MM.1S (cell line): ENCODE data around the gene C9orf153.

Experiments
- DNase-seq: peaks from one replicate; pipeline ENCODE4 v3.0.0-alpha.2; 2015
- H2AFZ ChIP-seq: fragments of 300-600 bp; sonication (generic); 2 replicates; pipeline ENCODE4 v1.6.0; 2016; ENCODE audit warnings: antibody characterized with exemption, low read length
- H3F3A ChIP-seq: fragments of 300-600 bp; sonication (generic); 2 replicates; pipeline ENCODE4 v1.6.1; 2016; ENCODE audit warnings: mild to moderate bottlenecking, antibody characterized with exemption, low read length, moderate library complexity, mixed read lengths; ENCODE audit not compliant: insufficient read depth
- H3K27ac ChIP-seq: fragments of 300-600 bp; sonication (generic); 2 replicates; pipeline ENCODE4 v1.5.1; 2016; ENCODE audit warnings: mild to moderate bottlenecking, low read length
- H3K27me3 ChIP-seq: fragments of 300-600 bp; sonication (generic); replicated peaks from 2 replicates; pipeline ENCODE4 v1.6.0; 2016; ENCODE audit warnings: low read length; ENCODE audit not compliant: insufficient read depth
- H3K36me3 ChIP-seq: fragments of 300-600 bp; sonication (generic); replicated peaks from 2 replicates; pipeline ENCODE4 v1.6.1; 2016; ENCODE audit warnings: mild to moderate bottlenecking, low read length, mixed read lengths; ENCODE audit not compliant: insufficient read depth
- H3K4me1 ChIP-seq: fragments of 300-600 bp; sonication (generic); 2 replicates; pipeline ENCODE4 v1.6.1; 2016; ENCODE audit warnings: low read length, mixed read lengths
- H3K4me2 ChIP-seq: fragments of 300-600 bp; sonication (generic); 2 replicates; pipeline ENCODE4 v1.6.0; 2016; ENCODE audit warnings: low read depth, low read length
- H3K4me3 ChIP-seq: fragments of 300-600 bp; sonication (generic); 2 replicates; pipeline ENCODE4 v1.5.1; 2016; ENCODE audit warnings: low read length, mixed read lengths
- H3K79me2 ChIP-seq: fragments of 300-600 bp; sonication (generic); 2 replicates; pipeline ENCODE4 v1.6.1; 2016; ENCODE audit warnings: mixed run types, low read length, mixed read lengths
- H3K9ac ChIP-seq: fragments of 300-600 bp; sonication (generic); 2 replicates; pipeline ENCODE4 v1.6.1; 2016; ENCODE audit warnings: low read length, mixed read lengths
- H3K9me2 ChIP-seq: fragments of 300-600 bp; sonication (generic); replicated peaks from 2 replicates; pipeline ENCODE4 v1.6.1; 2016; ENCODE audit warnings: mild to moderate bottlenecking, low read length, mixed read lengths; ENCODE audit not compliant: insufficient read depth
- H3K9me3 ChIP-seq: fragments of 300-600 bp; sonication (generic); replicated peaks from 2 replicates; pipeline ENCODE4 v1.6.1; 2016; ENCODE audit warnings: mild to moderate bottlenecking, low read length, mixed read lengths; ENCODE audit not compliant: insufficient read depth
- H4K20me1 ChIP-seq: fragments of 300-600 bp; sonication (generic); 2 replicates; pipeline ENCODE4 v1.6.1; 2016; ENCODE audit warnings: mild to moderate bottlenecking, low read length, moderate library complexity, mixed read lengths; ENCODE audit not compliant: insufficient read depth
- CTCF ChIP-seq: fragments of 300-600 bp; sonication (generic); IDR thresholded peaks from 2 replicates; pipeline ENCODE4 v1.5.1; 2016; ENCODE audit warnings: antibody characterized with exemption, low read length, mixed read lengths
- EZH2 ChIP-seq: fragments of 300-600 bp; sonication (generic); optimal IDR thresholded peaks from 2 replicates; pipeline ENCODE3; 2017; ENCODE audit warnings: low read depth, mild to moderate bottlenecking, antibody characterized with exemption, low read length, mixed read lengths
- EZH2phosphoT487 ChIP-seq: fragments of 300-600 bp; sonication (generic); IDR thresholded peaks from 2 replicates; pipeline ENCODE4 v1.6.1; 2018; ENCODE audit warnings: antibody characterized with exemption, low read length

C9orf153 gene

GRCh38 chr9:86282077-86282978 lies 22.9 kb upstream of the C9orf153 start, which contains the start of gene ISCA1:
Gene ISCA1 (minus strand): TSS chr9:86282538. CDS start chr9:86282458, 80 bp downstream.
- Histone ChIP-seq H3K27ac (peak within 1 kb of the TSS; percentile 95), H3K9me3 (no peaks in the 10 kb centered on the region), H3K9ac (peak within 1 kb of the TSS; percentile 98), H3K4me3 (peak within 1 kb of the TSS; percentile 89), H2AFZ (peak within 1 kb of the TSS; percentile 89), H3F3A (peaks cover 9% of the 10 kb centered on the region), H4K20me1 (no peaks in the 10 kb centered on the region), H3K9me2 (no peaks in the 10 kb centered on the region), H3K36me3 (no peaks in the 10 kb centered on the region), H3K4me2 (peak within 1 kb of the TSS; percentile 91), H3K27me3 (no peaks in the 10 kb centered on the region), H3K4me1 (peaks cover 12% of the 10 kb centered on the region), H3K79me2 (peaks cover 46% of the 10 kb centered on the region)
- TF ChIP-seq CTCF (no peak), EZH2phosphoT487 (no peak), EZH2 (no peak)
- DNase-seq: peak; percentile 95

- Histone ChIP-seq H3K4me3 (peak overlapping the region; percentile 89), H3K27me3 (no peaks in the 10 kb centered on the region), H4K20me1 (peaks cover 3% of the 10 kb centered on the region; the same call in 1 of the 2 replicates), H3F3A (peaks cover 9% of the 10 kb centered on the region), H3K79me2 (peaks cover 53% of the 10 kb centered on the region), H3K9me2 (no peaks in the 10 kb centered on the region), H3K36me3 (no peaks in the 10 kb centered on the region), H3K4me1 (peaks cover 12% of the 10 kb centered on the region), H3K9ac (peak overlapping the region; percentile 98), H3K4me2 (peak overlapping the region; percentile 85), H2AFZ (peak overlapping the region; percentile 89), H3K27ac (peak overlapping the region; percentile 95; the same call in 1 of the 2 replicates), H3K9me3 (no peaks in the 10 kb centered on the region)
- no peak for TF ChIP-seq EZH2phosphoT487
- no peak for TF ChIP-seq EZH2
- no peak for TF ChIP-seq CTCF
- no peak for DNase-seq
These were observed 22.2 kb upstream of the C9orf153 start for GRCh38 chr9:86281593-86282076.

- no peaks in the 10 kb centered on the region for H3K36me3 ChIP-seq
- no peak overlapping the region for H2AFZ ChIP-seq
- H3K9ac ChIP-seq: no peak overlapping the region
- H3K4me3 ChIP-seq: no peak overlapping the region
- TF ChIP-seq EZH2phosphoT487 (no peak), CTCF (no peak), EZH2 (no peak)
- peaks cover 3% of the 10 kb centered on the region; the same call in 1 of the 2 replicates for H4K20me1 ChIP-seq
- H3K27me3 ChIP-seq: no peaks in the 10 kb centered on the region
- peaks cover 62% of the 10 kb centered on the region for H3K79me2 ChIP-seq
- peaks cover 12% of the 10 kb centered on the region for H3K4me1 ChIP-seq
- H3K4me2 ChIP-seq: peak overlapping the region; percentile 85; the same call in 1 of the 2 replicates
- H3K9me2 ChIP-seq: no peaks in the 10 kb centered on the region
- H3F3A ChIP-seq: peaks cover 9% of the 10 kb centered on the region
- H3K27ac ChIP-seq: no peak overlapping the region
- no peak for DNase-seq
- H3K9me3 ChIP-seq: no peaks in the 10 kb centered on the region
These were observed 21.1 kb upstream of the C9orf153 start for GRCh38 chr9:86280580-86280979.
